ENCODE data around the gene FBXO47.
A peak's percentile ranks its signal among the peaks of the same experiment; 100 is the strongest.

Gene FBXO47

GRCh38 chr17:38967290-38967738, at the start of gene FBXO47:
Gene FBXO47, minus strand, starts transcription at chr17:38967403. Its CDS starts 4,378 bp downstream, at chr17:38963025.
- DNase-seq: peak; percentile 92

- DNase-seq: no peak
These were observed 49.3 kb upstream of the FBXO47 start for GRCh38 chr17:39016193-39017153.

GRCh38 chr17:39015546-39015935, 48.3 kb upstream of the FBXO47 start:
- DNase-seq: no peak

- no peak for DNase-seq
These were observed 47.8 kb upstream of the FBXO47 start for GRCh38 chr17:39014795-39015545.

- DNase-seq: peak; percentile 78
These were observed 47.0 kb upstream of the FBXO47 start for GRCh38 chr17:39014044-39014794.

- no peak for DNase-seq
These were observed 45.5 kb upstream of the FBXO47 start for GRCh38 chr17:39012725-39013124.

GRCh38 chr17:39011907-39012468, 44.8 kb upstream of the FBXO47 start:
- no peak for DNase-seq

- DNase-seq: no peak
These were observed 42.4 kb upstream of the FBXO47 start for GRCh38 chr17:39009581-39010001.

GRCh38 chr17:39008633-39009032, 41.4 kb upstream of the FBXO47 start:
- DNase-seq: no peak

- peak; percentile 79 for DNase-seq
These were observed 36.0 kb upstream of the FBXO47 start for GRCh38 chr17:39002991-39003715.

- DNase-seq: peak; percentile 94
These were observed 34.8 kb upstream of the FBXO47 start for GRCh38 chr17:39001703-39002637.

- DNase-seq: peak; percentile 32
These were observed 32.9 kb upstream of the FBXO47 start for GRCh38 chr17:39000021-39000601.

GRCh38 chr17:38996660-38997337, 29.6 kb upstream of the FBXO47 start:
- no peak for DNase-seq

- no peak for DNase-seq
These were observed 26.8 kb upstream of the FBXO47 start for GRCh38 chr17:38994026-38994425.

GRCh38 chr17:38984666-38985065, 17.5 kb upstream of the FBXO47 start:
- no peak for DNase-seq

- peak; percentile 76 for DNase-seq
These were observed 15.9 kb upstream of the FBXO47 start for GRCh38 chr17:38982858-38983746.

- DNase-seq: peak; percentile 21
These were observed 14.4 kb upstream of the FBXO47 start for GRCh38 chr17:38981636-38982035.

GRCh38 chr17:38980490-38981217, 13.5 kb upstream of the FBXO47 start:
- peak; percentile 70 for DNase-seq
